Measurements from ENCODE around the gene UBE2O.

The UBE2O gene

DNA sequence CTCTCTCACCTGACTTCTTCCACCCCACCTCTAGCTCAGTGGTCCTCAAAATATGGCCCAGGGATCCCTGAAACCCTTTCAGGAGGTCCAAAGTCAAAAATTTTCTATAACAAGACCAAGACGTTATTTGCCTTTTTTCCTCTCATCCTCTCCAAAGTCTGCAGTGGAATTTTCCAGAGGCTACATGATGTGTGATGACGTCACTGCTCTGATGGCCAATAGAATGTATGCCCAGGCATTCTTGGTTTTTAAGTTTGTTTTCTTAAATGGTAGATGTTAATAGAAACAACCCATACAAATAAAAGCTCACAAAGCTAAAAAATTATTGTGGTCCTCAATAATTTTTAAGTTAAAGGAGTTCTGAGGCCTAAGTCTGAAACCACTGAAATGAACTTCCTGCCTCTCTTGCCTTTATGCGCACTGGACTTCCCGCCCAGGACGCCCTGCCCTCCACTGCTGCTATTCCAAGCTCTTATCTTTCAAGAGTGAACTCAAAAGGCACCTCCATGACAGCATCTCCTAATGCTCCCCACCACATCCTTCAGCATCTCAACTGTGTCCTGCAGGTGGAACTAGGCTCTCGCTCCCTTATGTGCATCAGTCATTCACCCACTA, 13.5 kb downstream of the UBE2O start:
- TF ChIP-seq, protein P1, sequence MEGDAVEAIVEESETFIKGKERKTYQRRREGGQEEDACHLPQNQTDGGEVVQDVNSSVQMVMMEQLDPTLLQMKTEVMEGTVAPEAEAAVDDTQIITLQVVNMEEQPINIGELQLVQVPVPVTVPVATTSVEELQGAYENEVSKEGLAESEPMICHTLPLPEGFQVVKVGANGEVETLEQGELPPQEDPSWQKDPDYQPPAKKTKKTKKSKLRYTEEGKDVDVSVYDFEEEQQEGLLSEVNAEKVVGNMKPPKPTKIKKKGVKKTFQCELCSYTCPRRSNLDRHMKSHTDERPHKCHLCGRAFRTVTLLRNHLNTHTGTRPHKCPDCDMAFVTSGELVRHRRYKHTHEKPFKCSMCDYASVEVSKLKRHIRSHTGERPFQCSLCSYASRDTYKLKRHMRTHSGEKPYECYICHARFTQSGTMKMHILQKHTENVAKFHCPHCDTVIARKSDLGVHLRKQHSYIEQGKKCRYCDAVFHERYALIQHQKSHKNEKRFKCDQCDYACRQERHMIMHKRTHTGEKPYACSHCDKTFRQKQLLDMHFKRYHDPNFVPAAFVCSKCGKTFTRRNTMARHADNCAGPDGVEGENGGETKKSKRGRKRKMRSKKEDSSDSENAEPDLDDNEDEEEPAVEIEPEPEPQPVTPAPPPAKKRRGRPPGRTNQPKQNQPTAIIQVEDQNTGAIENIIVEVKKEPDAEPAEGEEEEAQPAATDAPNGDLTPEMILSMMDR (conservative IDR thresholded peaks at IDR 0.05; ENCODE audit: control insufficient read depth, insufficient read depth, low read depth, low read length): no peak
- no peak for DNase-seq (ENCODE audit: low read depth)
- H3K4me3 ChIP-seq (ENCODE audit: control insufficient read depth, low read depth, low read length): no peak overlapping the region

DNA sequence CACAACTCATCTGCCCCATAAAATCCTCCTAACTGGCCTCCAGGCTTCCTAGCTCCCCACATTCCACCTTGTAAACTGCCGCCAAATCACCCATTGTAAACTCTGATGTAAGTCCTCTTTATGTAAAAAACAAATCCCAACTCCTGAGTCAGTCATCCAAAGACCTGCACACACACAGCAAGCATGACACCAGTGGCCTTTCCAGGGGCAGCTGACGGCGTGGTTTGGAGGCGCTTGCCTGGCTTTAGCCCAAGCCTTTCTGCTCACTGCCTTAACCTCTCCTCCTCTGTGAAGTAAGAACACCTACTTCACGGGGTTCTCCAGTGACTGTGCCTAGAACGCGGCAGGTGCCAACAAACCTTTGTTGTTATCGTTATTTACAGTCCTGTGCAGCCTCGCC, 14.0 kb downstream of the UBE2O start:
- TF ChIP-seq, protein P1 (conservative IDR thresholded peaks at IDR 0.05; ENCODE audit: control insufficient read depth, insufficient read depth, low read depth, low read length): no peak
- DNase-seq (ENCODE audit: low read depth): no peak
- no peak overlapping the region for H3K4me3 ChIP-seq (ENCODE audit: control insufficient read depth, low read depth, low read length)

DNA sequence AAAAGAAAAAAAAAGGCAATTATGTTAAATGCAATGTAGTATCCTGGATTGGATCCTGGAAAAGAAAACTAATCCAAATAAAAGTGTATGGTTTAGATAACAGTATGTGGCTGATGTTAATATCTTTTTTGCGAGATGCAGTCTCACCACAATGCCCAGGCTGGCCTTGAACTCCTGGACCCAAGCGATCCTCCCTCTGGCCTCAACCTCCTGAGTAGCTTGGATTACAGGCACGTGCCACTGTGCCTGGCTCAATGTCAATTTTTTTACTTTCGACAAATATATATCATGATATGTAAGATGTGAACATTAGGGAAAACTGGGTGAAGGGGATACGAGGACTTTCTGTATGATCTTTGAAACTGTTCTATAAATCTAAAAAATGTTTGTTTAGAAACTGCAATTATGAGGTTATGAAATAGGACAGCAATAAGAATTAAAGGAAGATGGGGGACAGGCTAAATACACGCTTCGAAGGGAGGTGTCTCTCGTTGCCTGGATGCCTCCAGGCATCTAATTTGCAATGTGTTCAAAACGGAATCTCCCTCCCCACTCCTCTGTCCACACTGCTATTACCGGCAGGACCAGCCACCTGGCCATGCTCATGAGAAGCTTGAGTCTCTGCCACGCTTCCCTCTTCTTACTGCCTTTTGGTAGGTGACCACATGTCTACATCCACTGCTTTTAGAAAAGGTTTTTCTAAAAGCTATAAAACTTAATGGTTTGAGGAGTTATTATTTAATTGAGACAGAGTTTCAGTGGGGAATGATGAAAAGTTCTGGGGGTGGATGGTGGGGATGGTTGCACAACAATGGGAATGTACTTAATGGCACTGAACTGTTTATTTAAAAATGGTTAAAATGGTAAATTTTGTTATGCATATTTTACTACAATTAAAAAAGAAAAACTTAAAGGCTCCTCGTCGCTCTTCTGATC, 15.2 kb downstream of the UBE2O start:
- TF ChIP-seq, protein P1 (conservative IDR thresholded peaks at IDR 0.05; ENCODE audit: control insufficient read depth, insufficient read depth, low read depth, low read length): no peak
- no peak overlapping the region for H3K4me3 ChIP-seq (ENCODE audit: control insufficient read depth, low read depth, low read length)
- DNase-seq (ENCODE audit: low read depth): no peak

DNA sequence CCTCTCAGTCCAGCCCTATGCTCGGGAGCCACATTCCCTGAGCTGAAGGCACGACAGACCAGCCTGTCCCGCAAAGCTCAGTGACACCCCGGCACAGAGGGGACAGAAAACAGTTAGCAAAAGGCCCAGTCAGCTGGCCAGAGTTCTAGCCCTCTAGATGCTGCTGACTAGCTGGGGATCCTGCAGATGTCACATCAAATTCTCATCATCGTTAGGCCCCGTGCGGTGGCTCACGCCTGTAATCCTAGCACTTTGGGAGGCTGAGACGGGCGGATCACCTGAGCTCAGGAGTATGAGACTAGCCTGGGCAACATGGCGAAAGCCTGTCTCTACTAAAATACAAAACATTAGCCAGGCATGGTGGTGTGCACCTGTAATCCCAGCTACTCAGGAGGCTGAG, 17.2 kb downstream of the UBE2O start:
- DNase-seq (ENCODE audit: low read depth): no peak
- TF ChIP-seq, protein P1 (conservative IDR thresholded peaks at IDR 0.05; ENCODE audit: control insufficient read depth, insufficient read depth, low read depth, low read length): no peak
- no peak overlapping the region for H3K4me3 ChIP-seq (ENCODE audit: control insufficient read depth, low read depth, low read length)

DNA sequence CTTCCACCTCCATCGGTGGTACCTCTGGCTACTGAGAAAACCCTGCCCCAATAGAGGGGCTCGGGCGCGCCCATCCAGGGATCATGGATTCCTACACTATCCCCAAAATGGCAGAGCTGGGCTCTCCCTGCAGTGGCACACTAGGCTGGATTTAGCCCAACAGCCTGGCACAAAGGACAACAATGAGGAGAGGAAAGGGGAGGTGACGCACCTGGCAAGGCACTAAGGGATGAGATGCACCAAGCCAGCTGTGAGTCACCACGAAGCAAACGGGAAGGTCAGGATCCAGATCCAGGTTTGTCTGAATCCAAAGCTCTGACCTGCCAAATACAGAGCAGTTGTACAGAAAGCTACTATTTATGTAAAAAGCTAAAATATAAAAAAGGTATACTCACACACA, 18.1 kb downstream of the UBE2O start:
- TF ChIP-seq, protein P1 (conservative IDR thresholded peaks at IDR 0.05; ENCODE audit: control insufficient read depth, insufficient read depth, low read depth, low read length): no peak
- DNase-seq (ENCODE audit: low read depth): peak; percentile 30
- no peak overlapping the region for H3K4me3 ChIP-seq (ENCODE audit: control insufficient read depth, low read depth, low read length)

DNA sequence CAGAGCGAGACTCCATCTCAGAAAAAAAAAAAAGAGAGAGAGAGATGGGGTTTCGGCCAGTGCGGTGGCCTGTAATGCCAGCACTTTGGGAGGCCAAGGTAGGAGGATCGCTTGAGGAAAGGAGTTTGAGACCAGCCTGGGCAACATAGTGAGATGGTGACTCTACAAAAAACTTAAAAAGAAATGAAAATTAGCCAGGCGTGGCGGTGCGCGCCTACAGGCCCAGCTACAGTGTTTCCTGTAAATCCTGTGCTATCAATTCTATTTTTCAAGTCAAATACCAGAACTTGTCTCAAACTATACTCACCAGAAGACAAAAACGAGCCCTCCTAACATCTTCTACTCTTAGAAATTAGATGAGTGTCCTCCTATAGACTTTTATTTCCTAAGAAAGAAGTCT, 19.3 kb downstream of the UBE2O start:
- no peak overlapping the region for H3K4me3 ChIP-seq (ENCODE audit: control insufficient read depth, low read depth, low read length)
- DNase-seq (ENCODE audit: low read depth): no peak
- TF ChIP-seq, protein P1 (conservative IDR thresholded peaks at IDR 0.05; ENCODE audit: control insufficient read depth, insufficient read depth, low read depth, low read length): no peak

Measured in fibroblast of mammary gland (primary cell).